GM12801 (cell line): ENCODE measurements around the gene MEIOB.

Experiments used
- CTCF ChIP-seq: IDR thresholded peaks from one replicate; pipeline ENCODE4 v1.5.1; 2011; ENCODE audit warnings: control low read depth; ENCODE audit not compliant: insufficient read length; ENCODE audit errors: extremely low read depth

Gene MEIOB

GRCh38 chr16:1808691-1809090 lies 63.3 kb downstream of the MEIOB start:
- no peak for TF ChIP-seq CTCF

GRCh38 chr16:1807626-1808025 lies 64.3 kb downstream of the MEIOB start:
- no peak for TF ChIP-seq CTCF

GRCh38 chr16:1800701-1801100 lies 71.3 kb downstream of the MEIOB start:
- no peak for TF ChIP-seq CTCF

- no peak for TF ChIP-seq CTCF
Measured at GRCh38 chr16:1794908-1795666, 76.9 kb downstream of the MEIOB start.

- no peak for TF ChIP-seq CTCF
Measured at GRCh38 chr16:1794221-1794871, 77.6 kb downstream of the MEIOB start.

- no peak for TF ChIP-seq CTCF
Measured at GRCh38 chr16:1793578-1794220, 78.3 kb downstream of the MEIOB start, which contains the start of gene IGFALS. Gene IGFALS (minus strand): TSS chr16:1793705. CDS start chr16:1793652, 53 bp downstream.

GRCh38 chr16:1792836-1793577 lies 79.0 kb downstream of the MEIOB start:
- TF ChIP-seq CTCF, result no peak
